ENCODE data around the gene ICE2. TPM values are rescaled to one million over a fixed set of nuclear protein-coding genes. Genes with fewer than 3 reads are reported as not detected.

The ICE2 gene
- total and polyA plus RNA-seq, 12 donors: 6.3 to 33.4 (median 26.7) TPM

- H3K27ac ChIP-seq: peak overlapping the region in 1 of 10 donors; percentile 16
- no peaks in the 10 kb centered on the region for H3K27me3 ChIP-seq
- DNase-seq (no peak), ATAC-seq (no peak)
- no peaks in the 10 kb centered on the region for H3K9me3 ChIP-seq
- intact Hi-C loops (cut with DNase I): no loop called here
- no peak for TF ChIP-seq CTCF (IDR thresholded peaks at IDR 0.05)
- peaks cover 0 to 81% (median 16%) of the 10 kb centered on the region in 9 donors for H3K36me3 ChIP-seq
- H3K4me3 ChIP-seq: no peak overlapping the region
- peaks cover 0 to 83% (median 43%) of the 10 kb centered on the region in 9 donors for H3K4me1 ChIP-seq
- WGBS, 2 donors: 93 to 95% methylated on average over 8 of the region's 8 CpGs
Observed at GRCh38 chr15:60382773-60383674, 95.9 kb downstream of the ICE2 start.

DNA sequence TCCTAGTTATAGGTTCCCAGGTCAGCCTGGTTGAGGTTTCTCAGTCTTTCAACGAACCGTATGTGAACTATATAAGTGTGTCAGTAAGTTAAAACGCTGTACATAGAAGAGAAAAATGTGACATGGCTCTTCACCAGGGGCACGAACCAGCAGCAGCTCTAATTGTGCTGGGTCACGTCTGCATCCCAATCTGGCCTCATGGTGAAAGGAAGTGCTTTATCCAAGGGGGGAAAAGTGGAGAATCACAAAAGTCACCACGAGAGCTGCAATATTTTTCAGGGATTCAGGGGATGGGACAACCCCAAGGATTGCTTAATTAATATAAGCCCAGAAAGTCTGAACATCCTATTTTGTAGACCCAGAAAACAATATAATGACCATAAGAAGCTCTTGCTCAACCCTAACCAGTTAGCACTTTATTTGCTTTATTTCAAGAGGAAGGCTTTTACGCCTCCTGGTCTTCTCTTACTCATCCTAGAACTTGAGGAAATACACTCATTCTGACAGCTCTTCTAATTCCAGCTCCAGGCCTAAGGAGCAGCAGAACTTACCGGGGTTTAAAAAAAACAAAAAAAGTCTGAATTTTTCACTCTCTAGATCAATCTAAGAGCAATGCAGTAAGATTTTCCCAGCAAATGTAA lies 97.7 kb downstream of the ICE2 start:
- peaks cover 0 to 85% (median 50%) of the 10 kb centered on the region in 9 donors for H3K4me1 ChIP-seq
- peaks cover 0 to 98% (median 18%) of the 10 kb centered on the region in 9 donors for H3K36me3 ChIP-seq

GRCh38 chr15:60379525-60380274 lies 99.2 kb downstream of the ICE2 start:
- Histone ChIP-seq H3K9me3 (no peaks in the 10 kb centered on the region), H3K36me3 (peaks cover 0 to 98% (median 18%) of the 10 kb centered on the region in 9 donors), H3K4me1 (peaks cover 0 to 87% (median 56%) of the 10 kb centered on the region in 9 donors), H3K27ac (peak overlapping the region in 9 of 10 donors; percentile 4 to 66 (median 38)), H3K27me3 (no peaks in the 10 kb centered on the region), H3K4me3 (no peak overlapping the region)
- intact Hi-C loops (cut with DNase I): no loop called here
- 50 to 60% methylated on average over 8 of the region's 8 CpGs for WGBS, 2 donors
- no peak for DNase-seq
- TF ChIP-seq CTCF (IDR thresholded peaks at IDR 0.05): no peak
- peak in 6 of 8 donors; percentile 41 to 84 (median 53) for ATAC-seq

More for the DNA sequence above, 97.7 kb downstream of the ICE2 start:
- ATAC-seq (no peak), DNase-seq (no peak)
- Histone ChIP-seq H3K4me3 (no peak overlapping the region), H3K27me3 (no peaks in the 10 kb centered on the region), H3K9me3 (no peaks in the 10 kb centered on the region), H3K27ac (peak overlapping the region in 2 of 10 donors; percentile 12 to 23)
- intact Hi-C loops (cut with DNase I): no loop called here
- TF ChIP-seq CTCF (IDR thresholded peaks at IDR 0.05): no peak
- WGBS, 2 donors: 87 to 89% methylated on average over 8 of the region's 8 CpGs

- peaks cover 0 to 98% (median 18%) of the 10 kb centered on the region in 9 donors for H3K36me3 ChIP-seq
- ATAC-seq (no peak), DNase-seq (no peak)
- H3K9me3 ChIP-seq: no peaks in the 10 kb centered on the region
- H3K27me3 ChIP-seq: no peaks in the 10 kb centered on the region
- peak overlapping the region in 8 of 10 donors; percentile 4 to 66 (median 42) for H3K27ac ChIP-seq
- no peak overlapping the region for H3K4me3 ChIP-seq
- no peak for TF ChIP-seq CTCF (IDR thresholded peaks at IDR 0.05)
- H3K4me1 ChIP-seq: peaks cover 0 to 87% (median 56%) of the 10 kb centered on the region in 9 donors
- intact Hi-C loops (cut with DNase I): no loop called here
- WGBS, 2 donors: 98 to 100% methylated on average over 1 of the region's 1 CpG
Observed at GRCh38 chr15:60379185-60379524, 99.8 kb downstream of the ICE2 start.

All from heart right ventricle (tissue), 16 donors.